H9 (cell line): Measurements from ENCODE around the gene SNORC. TPM values are rescaled to one million over a fixed set of nuclear protein-coding genes. Genes with fewer than 3 reads are reported as not detected.

Experiments used
- DNase-seq: peaks from one replicate; pipeline ENCODE4 v3.0.0-alpha.2; 2017
- H2AFZ ChIP-seq: one replicate; pipeline ENCODE4 v1.6.1; 2013; ENCODE audit warnings: mild to moderate bottlenecking, low read length, control low read depth, moderate library complexity
- H2AK5ac ChIP-seq: 2 replicates; pipeline ENCODE4 v1.6.1; 2013; ENCODE audit warnings: low read length, control low read depth, mixed read lengths; ENCODE audit not compliant: insufficient read length
- H2BK120ac ChIP-seq: one replicate; pipeline ENCODE4 v1.6.1; 2013; ENCODE audit warnings: low read depth, mild to moderate bottlenecking, low read length, control low read depth, inconsistent platforms; ENCODE audit not compliant: poor library complexity, severe bottlenecking
- H2BK12ac ChIP-seq: 2 replicates; pipeline ENCODE4 v1.6.1; 2013; ENCODE audit warnings: low read length, control low read depth, mixed read lengths, low read depth; ENCODE audit not compliant: insufficient read length
- H2BK15ac ChIP-seq: 2 replicates; pipeline ENCODE4 v1.6.1; 2013; ENCODE audit warnings: low read depth, low read length, control low read depth
- H2BK20ac ChIP-seq: one replicate; pipeline ENCODE4 v1.6.1; 2013; ENCODE audit warnings: low read depth, mild to moderate bottlenecking, low read length, control low read depth, inconsistent platforms; ENCODE audit not compliant: poor library complexity, severe bottlenecking
- H2BK5ac ChIP-seq: 2 replicates; pipeline ENCODE4 v1.6.1; 2013; ENCODE audit warnings: low read length, control low read depth, mixed read lengths; ENCODE audit not compliant: insufficient read length
- H3K14ac ChIP-seq: 2 replicates; pipeline ENCODE4 v1.6.1; 2013; ENCODE audit warnings: low read length, control low read depth; ENCODE audit not compliant: insufficient read depth
- H3K18ac ChIP-seq: 2 replicates; pipeline ENCODE4 v1.6.1; 2013; ENCODE audit warnings: low read depth, mild to moderate bottlenecking, mixed read lengths, low read length, control low read depth; ENCODE audit not compliant: insufficient read length
- H3K23ac ChIP-seq: 2 replicates; pipeline ENCODE4 v1.6.1; 2013; ENCODE audit warnings: low read length, control low read depth, mixed read lengths, low read depth; ENCODE audit not compliant: insufficient read length
- H3K23me2 ChIP-seq: 2 replicates; pipeline ENCODE4 v1.6.1; 2013; ENCODE audit warnings: low read depth, mild to moderate bottlenecking, mixed read lengths, low read length, control low read depth; ENCODE audit not compliant: insufficient read length, poor library complexity, severe bottlenecking
- H3K27ac ChIP-seq: 2 replicates; pipeline ENCODE4 v1.5.1; 2013; ENCODE audit warnings: low read length, control low read depth, mixed read lengths, low read depth; ENCODE audit not compliant: insufficient read length
- H3K27me3 ChIP-seq: 2 replicates; pipeline ENCODE4 v1.6.1; 2013; ENCODE audit warnings: low read length, control low read depth, inconsistent platforms; ENCODE audit not compliant: insufficient read depth
- H3K4ac ChIP-seq: 2 replicates; pipeline ENCODE4 v1.6.1; 2013; ENCODE audit warnings: low read depth, mild to moderate bottlenecking, control low read depth, inconsistent platforms, low read length, moderate library complexity
- H3K4me1 ChIP-seq: 2 replicates; pipeline ENCODE4 v1.6.1; 2013; ENCODE audit warnings: low read length, control low read depth, inconsistent platforms; ENCODE audit not compliant: insufficient read depth
- H3K4me2 ChIP-seq: 2 replicates; pipeline ENCODE4 v1.6.1; 2013; ENCODE audit warnings: low read length, control low read depth, mixed read lengths; ENCODE audit not compliant: insufficient read length, insufficient read depth
- H3K56ac ChIP-seq: 2 replicates; pipeline ENCODE4 v1.6.1; 2013; ENCODE audit warnings: low read depth, mild to moderate bottlenecking, mixed read lengths, low read length, control low read depth; ENCODE audit not compliant: insufficient read length
- H3K79me1 ChIP-seq: 2 replicates; pipeline ENCODE4 v1.6.1; 2013; ENCODE audit warnings: low read depth, mild to moderate bottlenecking, moderate library complexity, low read length, control low read depth, inconsistent platforms; ENCODE audit not compliant: insufficient read depth, poor library complexity, severe bottlenecking
- H3K79me2 ChIP-seq: 2 replicates; pipeline ENCODE4 v1.6.1; 2013; ENCODE audit warnings: low read length, control low read depth, inconsistent platforms; ENCODE audit not compliant: insufficient read depth
- H3K9ac ChIP-seq: 2 replicates; pipeline ENCODE4 v1.6.1; 2013; ENCODE audit warnings: low read length, control low read depth, mixed read lengths; ENCODE audit not compliant: insufficient read length; ENCODE audit errors: extremely low read depth
- H3K9me3 ChIP-seq: one replicate; pipeline ENCODE4 v1.6.1; 2013; ENCODE audit warnings: low read depth, low read length, inconsistent platforms; ENCODE audit not compliant: control insufficient read depth
- H3T11ph ChIP-seq: one replicate; pipeline ENCODE4 v1.6.1; 2013; ENCODE audit warnings: mild to moderate bottlenecking, low read length, control low read depth, inconsistent platforms
- H4K20me1 ChIP-seq: one replicate; pipeline ENCODE4 v1.6.1; 2013; ENCODE audit not compliant: control insufficient read depth, insufficient read length, insufficient read depth
- H4K5ac ChIP-seq: 2 replicates; pipeline ENCODE4 v1.6.1; 2013; ENCODE audit warnings: low read depth, mild to moderate bottlenecking, mixed read lengths, low read length, control low read depth; ENCODE audit not compliant: insufficient read length
- H4K8ac ChIP-seq: replicated peaks from 2 replicates; pipeline ENCODE4 v1.6.1; 2013; ENCODE audit warnings: low read length, control low read depth, mixed read lengths, low read depth; ENCODE audit not compliant: insufficient read length
- H4K91ac ChIP-seq: 2 replicates; pipeline ENCODE4 v1.6.1; 2013; ENCODE audit warnings: low read depth, mild to moderate bottlenecking, moderate library complexity, mixed read lengths, low read length, control low read depth; ENCODE audit not compliant: insufficient read length
- H3K27ac Mint-ChIP-seq, 3 experiments: 2 replicates in 2 of 3; 3 replicates in 1 of 3; pipeline ENCODE4 v1.8.0; 2020 to 2021; ENCODE audit warnings: mixed read lengths in 3 of 3, mild to moderate bottlenecking in 1 of 3, moderate library complexity in 1 of 3
- H3K27me3 Mint-ChIP-seq: 2 replicates; pipeline ENCODE4 v1.8.0; 2021; ENCODE audit warnings: low read depth, mild to moderate bottlenecking, moderate library complexity, mixed read lengths
- H3K36me3 Mint-ChIP-seq, 3 experiments: 2 replicates in 2 of 3; 3 replicates in 1 of 3; pipeline ENCODE4 v1.8.0; 2020 to 2021; ENCODE audit warnings: low read depth in 3 of 3, mixed read lengths in 3 of 3; ENCODE audit not compliant: insufficient read depth in 1 of 3
- H3K4me1 Mint-ChIP-seq, 2 experiments: 2 replicates each; pipeline ENCODE4 v1.8.0; 2020; ENCODE audit warnings: mixed read lengths in 2 of 2
- H3K4me3 Mint-ChIP-seq, 2 experiments: 2 replicates in 1 of 2; 3 replicates in 1 of 2; pipeline ENCODE4 v1.8.0; 2020 to 2021; ENCODE audit warnings: mild to moderate bottlenecking in 2 of 2, mixed read lengths in 2 of 2, moderate library complexity in 1 of 2
- H3K9me3 Mint-ChIP-seq, 2 experiments: 2 replicates in 1 of 2; 3 replicates in 1 of 2; pipeline ENCODE4 v1.8.0; 2020; ENCODE audit warnings: mild to moderate bottlenecking in 2 of 2, mixed read lengths in 2 of 2, moderate library complexity in 1 of 2
- CTCF ChIP-seq: fragments of 200-600 bp; sonication (generic); conservative IDR thresholded peaks from 3 replicates; pipeline ENCODE4 v1.8.0; 2021; ENCODE audit warnings: antibody characterized with exemption, mild to moderate bottlenecking
- WGBS: extraction: QIAGEN DNeasy Blood & Tissue Kit; methylation state at CpG from one replicate; pipeline ENCODE4 v1.1.7; 2013; ENCODE audit warnings: missing lambda C conversion rate, low lambda C conversion rate, mixed read lengths; ENCODE audit not compliant: insufficient read length; ENCODE audit errors: extremely low coverage; 5-methylcytosine and 5-hydroxymethylcytosine counted together
- total RNA-seq: library from RNA; stranded (reverse); gene quantifications from 2 replicates; pipeline ENCODE4 v1.2.1, GENCODE V29; 2021

Gene SNORC
- total RNA-seq, 1 experiment from 2014 or later = 1.1 TPM

- Histone ChIP-seq H3K14ac (no peak overlapping the region), H3K18ac (no peak overlapping the region), H2AK5ac (no peak overlapping the region), H4K8ac (no peak overlapping the region), H3K4ac (no peak overlapping the region), H3K9ac (no peak overlapping the region), H4K5ac (no peak overlapping the region), H3K79me1 (no peaks in the 10 kb centered on the region), H3K9me3 (no peaks in the 10 kb centered on the region), H3T11ph (no peak overlapping the region), H2BK5ac (no peak overlapping the region), H3K27ac (no peak overlapping the region), H4K20me1 (no peaks in the 10 kb centered on the region), H2AFZ (no peak overlapping the region), H3K79me2 (no peaks in the 10 kb centered on the region), H2BK20ac (no peak overlapping the region), H2BK120ac (no peak overlapping the region), H2BK15ac (no peak overlapping the region), H3K56ac (no peak overlapping the region), H4K91ac (no peak overlapping the region), H3K27me3 (no peaks in the 10 kb centered on the region), H3K4me1 (no peaks in the 10 kb centered on the region; the same call in 1 of the 2 replicates), H3K23ac (no peak overlapping the region), H2BK12ac (no peak overlapping the region), H3K23me2 (no peaks in the 10 kb centered on the region), H3K4me2 (no peak overlapping the region)
- Mint-ChIP-seq H3K4me3 (no peak overlapping the region), H3K9me3 (peaks cover 0 to 2% of the 10 kb centered on the region in 2 experiments; a peak in 2 of 5 replicates), H3K4me1 (peaks cover 14 to 18% of the 10 kb centered on the region in 2 experiments), H3K36me3 (no peaks in the 10 kb centered on the region; a peak in 1 of 7 replicates), H3K27ac (no peak overlapping the region), H3K27me3 (peaks cover 50% of the 10 kb centered on the region)
- no peak for DNase-seq
- TF ChIP-seq CTCF = no peak
- WGBS = no CpG with 5 or more reads among the region's 20 CpGs
Observed at GRCh38 chr2:232892843-232893242, 22.8 kb downstream of the SNORC start.
